ENCODE data around the gene HAND1.
"Not testable (repeated sequence)": the region's sequence is repeated elsewhere in the genome, so short reads cannot be mapped to it uniquely, and the experiment has no call there.

Gene HAND1

GRCh38 chr5:154478224-154478565 is at the start of gene HAND1:
HAND1 (minus strand) TSS chr5:154478227; CDS start chr5:154478008, 219 bp downstream.
- DNase-seq = no peak

- DNase-seq = no peak
Observed at GRCh38 chr5:154526231-154527226, 48.5 kb upstream of the HAND1 start.

- DNase-seq = no peak
Observed at GRCh38 chr5:154524859-154525258, 46.8 kb upstream of the HAND1 start.

GRCh38 chr5:154524181-154524580 is 46.2 kb upstream of the HAND1 start:
- no peak for DNase-seq

- DNase-seq = no peak
Observed at GRCh38 chr5:154523709-154524108, 45.7 kb upstream of the HAND1 start.

- DNase-seq = no peak
Observed at GRCh38 chr5:154523104-154523503, 45.1 kb upstream of the HAND1 start.

GRCh38 chr5:154522284-154522683 is 44.3 kb upstream of the HAND1 start:
- DNase-seq = no peak

GRCh38 chr5:154521756-154522155 is 43.7 kb upstream of the HAND1 start:
- no peak for DNase-seq

- peak; percentile 37 for DNase-seq
Observed at GRCh38 chr5:154520861-154521453, 42.9 kb upstream of the HAND1 start.

- DNase-seq = no peak
Observed at GRCh38 chr5:154519359-154519758, 41.3 kb upstream of the HAND1 start.

- no peak for DNase-seq
Observed at GRCh38 chr5:154518438-154518867, 40.4 kb upstream of the HAND1 start.

GRCh38 chr5:154517810-154518437 is 39.9 kb upstream of the HAND1 start:
- DNase-seq = no peak

- DNase-seq = no peak
Observed at GRCh38 chr5:154517181-154517580, 39.2 kb upstream of the HAND1 start.

GRCh38 chr5:154516475-154516874 is 38.4 kb upstream of the HAND1 start:
- DNase-seq = no peak

GRCh38 chr5:154515488-154515887 is 37.5 kb upstream of the HAND1 start:
- DNase-seq = not testable (repeated sequence)

- DNase-seq = no peak
Observed at GRCh38 chr5:154514331-154514730, 36.3 kb upstream of the HAND1 start.

GRCh38 chr5:154513669-154514084 is 35.6 kb upstream of the HAND1 start:
- DNase-seq = no peak

GRCh38 chr5:154511984-154512383 is 34.0 kb upstream of the HAND1 start:
- no peak for DNase-seq

GRCh38 chr5:154509784-154510555 is 31.9 kb upstream of the HAND1 start:
- DNase-seq = no peak

- no peak for DNase-seq
Observed at GRCh38 chr5:154508114-154508513, 30.1 kb upstream of the HAND1 start.

- DNase-seq = no peak
Observed at GRCh38 chr5:154506716-154507080, 28.7 kb upstream of the HAND1 start.

GRCh38 chr5:154506049-154506715 is 28.2 kb upstream of the HAND1 start:
- no peak for DNase-seq

Data from NCI-H1436 (cell line).